WTC11 (cell line): Measurements from ENCODE around the gene LRP3.

Experiments
- CBFB ChIP-seq: sonication (generic); formaldehyde crosslinking; IDR thresholded peaks from 2 replicates; pipeline ENCODE4 v1.8.1; 2022; ENCODE audit warnings: mild to moderate bottlenecking, low read depth, missing genetic modification reagents
- ELF4 ChIP-seq: sonication (generic); formaldehyde crosslinking; IDR thresholded peaks from 2 replicates; pipeline ENCODE4 v1.8.1; 2022; ENCODE audit warnings: low read depth, mild to moderate bottlenecking, moderate library complexity, missing genetic modification reagents
- NFYB ChIP-seq: sonication (generic); formaldehyde crosslinking; conservative IDR thresholded peaks from 2 replicates; pipeline ENCODE4 v1.8.0; 2022; ENCODE audit warnings: low read depth, missing genetic modification reagents
- NR3C1 ChIP-seq: sonication (generic); formaldehyde crosslinking; conservative IDR thresholded peaks from 2 replicates; pipeline ENCODE4 v1.8.1; 2023; ENCODE audit warnings: low read depth, mild to moderate bottlenecking, missing genetic modification reagents
- ZNF138 ChIP-seq: sonication (generic); formaldehyde crosslinking; conservative IDR thresholded peaks from 2 replicates; pipeline ENCODE4 v1.8.1; 2022; ENCODE audit warnings: mild to moderate bottlenecking, moderate library complexity, missing genetic modification reagents
- TF ChIP-seq, protein P1 (sequence below): fragments of 200-600 bp; IDR thresholded peaks from 2 replicates; pipeline ENCODE4 v1.8.0; 2022; ENCODE audit warnings: antibody characterized with exemption

DNA sequence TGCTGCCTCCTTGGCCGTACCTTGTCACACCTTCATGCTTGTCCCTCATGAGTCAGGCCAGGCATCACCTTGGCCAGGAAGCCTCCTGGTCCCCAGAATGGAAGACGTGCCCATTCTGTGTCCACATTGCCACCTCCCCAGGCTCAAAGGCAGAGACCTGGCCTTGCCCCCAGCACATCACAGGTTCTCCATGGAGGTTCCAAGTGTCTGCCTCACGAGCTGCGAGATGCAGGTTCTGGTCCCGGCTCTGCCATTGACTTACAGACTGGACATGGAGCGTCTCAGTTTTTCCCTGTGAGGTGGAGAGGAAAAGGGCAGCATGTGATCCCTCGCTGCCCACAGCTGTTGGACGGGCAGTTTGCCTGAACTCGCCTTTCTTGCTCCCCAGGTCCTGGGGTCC, 40.6 kb downstream of the LRP3 start:
- TF ChIP-seq ZNF138 (CRISPR knock-in tag): no peak
- TF ChIP-seq, protein P1, sequence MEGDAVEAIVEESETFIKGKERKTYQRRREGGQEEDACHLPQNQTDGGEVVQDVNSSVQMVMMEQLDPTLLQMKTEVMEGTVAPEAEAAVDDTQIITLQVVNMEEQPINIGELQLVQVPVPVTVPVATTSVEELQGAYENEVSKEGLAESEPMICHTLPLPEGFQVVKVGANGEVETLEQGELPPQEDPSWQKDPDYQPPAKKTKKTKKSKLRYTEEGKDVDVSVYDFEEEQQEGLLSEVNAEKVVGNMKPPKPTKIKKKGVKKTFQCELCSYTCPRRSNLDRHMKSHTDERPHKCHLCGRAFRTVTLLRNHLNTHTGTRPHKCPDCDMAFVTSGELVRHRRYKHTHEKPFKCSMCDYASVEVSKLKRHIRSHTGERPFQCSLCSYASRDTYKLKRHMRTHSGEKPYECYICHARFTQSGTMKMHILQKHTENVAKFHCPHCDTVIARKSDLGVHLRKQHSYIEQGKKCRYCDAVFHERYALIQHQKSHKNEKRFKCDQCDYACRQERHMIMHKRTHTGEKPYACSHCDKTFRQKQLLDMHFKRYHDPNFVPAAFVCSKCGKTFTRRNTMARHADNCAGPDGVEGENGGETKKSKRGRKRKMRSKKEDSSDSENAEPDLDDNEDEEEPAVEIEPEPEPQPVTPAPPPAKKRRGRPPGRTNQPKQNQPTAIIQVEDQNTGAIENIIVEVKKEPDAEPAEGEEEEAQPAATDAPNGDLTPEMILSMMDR: no peak
- TF ChIP-seq NR3C1: no peak
- no peak for TF ChIP-seq CBFB
- TF ChIP-seq NFYB: no peak
- no peak for TF ChIP-seq ELF4
